ENCODE data around the gene SLC8A2.
"Not testable (repeated sequence)": the region's sequence is repeated elsewhere in the genome, so short reads cannot be mapped to it uniquely, and the experiment has no call there.

DNA sequence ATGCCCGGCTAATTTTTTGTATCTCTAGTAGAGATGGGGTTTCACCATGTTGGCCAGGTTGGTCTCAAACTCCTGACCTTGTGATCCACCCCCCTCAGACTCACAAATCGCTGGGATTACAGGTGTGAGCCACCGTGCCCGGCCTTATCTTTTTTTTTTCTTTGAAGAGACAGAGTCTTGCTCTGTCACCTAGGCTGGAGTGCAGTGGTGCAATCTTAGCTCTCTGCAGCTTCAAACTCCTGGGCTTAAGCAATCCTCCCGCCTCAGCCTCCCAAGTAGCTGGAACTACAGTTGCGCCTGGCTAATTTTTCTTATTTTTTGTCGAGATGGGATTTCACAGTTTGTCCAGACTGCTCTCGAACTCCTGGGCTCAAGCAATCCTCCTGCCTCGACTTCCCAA lies 60.0 kb downstream of the SLC8A2 start:
- TF ChIP-seq POLR2A (IDR thresholded peaks at IDR 0.05), result not testable (repeated sequence)
- TF ChIP-seq, protein P1, sequence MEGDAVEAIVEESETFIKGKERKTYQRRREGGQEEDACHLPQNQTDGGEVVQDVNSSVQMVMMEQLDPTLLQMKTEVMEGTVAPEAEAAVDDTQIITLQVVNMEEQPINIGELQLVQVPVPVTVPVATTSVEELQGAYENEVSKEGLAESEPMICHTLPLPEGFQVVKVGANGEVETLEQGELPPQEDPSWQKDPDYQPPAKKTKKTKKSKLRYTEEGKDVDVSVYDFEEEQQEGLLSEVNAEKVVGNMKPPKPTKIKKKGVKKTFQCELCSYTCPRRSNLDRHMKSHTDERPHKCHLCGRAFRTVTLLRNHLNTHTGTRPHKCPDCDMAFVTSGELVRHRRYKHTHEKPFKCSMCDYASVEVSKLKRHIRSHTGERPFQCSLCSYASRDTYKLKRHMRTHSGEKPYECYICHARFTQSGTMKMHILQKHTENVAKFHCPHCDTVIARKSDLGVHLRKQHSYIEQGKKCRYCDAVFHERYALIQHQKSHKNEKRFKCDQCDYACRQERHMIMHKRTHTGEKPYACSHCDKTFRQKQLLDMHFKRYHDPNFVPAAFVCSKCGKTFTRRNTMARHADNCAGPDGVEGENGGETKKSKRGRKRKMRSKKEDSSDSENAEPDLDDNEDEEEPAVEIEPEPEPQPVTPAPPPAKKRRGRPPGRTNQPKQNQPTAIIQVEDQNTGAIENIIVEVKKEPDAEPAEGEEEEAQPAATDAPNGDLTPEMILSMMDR (IDR thresholded peaks at IDR 0.05), result not testable (repeated sequence)
